A549 (cell line): Measurements from ENCODE around the gene SEC22C. TPM values are rescaled to one million over a fixed set of nuclear protein-coding genes. Genes with fewer than 3 reads are reported as not detected.
A peak's percentile ranks its signal among the peaks of the same experiment; 100 is the strongest.

ENCODE experiments used
- ATAC-seq, 2 experiments: fragments of 200-7000 bp in 1 of 2; fragments of >200 bp in 1 of 2; cut with Nextera tagmentation in 1 of 2; cut with Tn5 transposase in 1 of 2; 3 replicates each; pipeline versions ENCODE4 v1.8.0 to v1.9.1; 2018 to 2020; ENCODE audit warnings: mild to moderate bottlenecking in 1 of 2, moderate library complexity in 1 of 2
- CTCF ChIA-PET: fragments of 300-600 bp; sonication (Branson Sonifier 250); formaldehyde crosslinking; extraction: SDS; loops from one replicate; lab custom pipeline; 2021; ENCODE audit warnings: antibody characterized with exemption, inconsistent platforms; lab: Yijun Ruan, JAX
- POLR2A ChIA-PET: fragments of 350-600 bp; formaldehyde crosslinking; extraction: SDS; loops from one replicate; lab custom pipeline; 2021; ENCODE audit warnings: antibody characterized with exemption, inconsistent platforms; lab: Yijun Ruan, JAX
- DNase-seq, 2 experiments: peaks; one replicate each; pipeline versions ENCODE4 v3.0.0 to v3.0.0-alpha.2; 2011 to 2016; ENCODE audit warnings: low read depth in 1 of 2, low spot score in 1 of 2
- FAIRE-seq: peaks from 2 replicates; lab custom pipeline; 2011; peaks lifted over from hg19 to GRCh38; lab: Jason Lieb, UNC
- H3K27ac ChIP-seq, 2 experiments: fragments of >200 bp; sonication (Bioruptor Twin); formaldehyde crosslinking; 3 replicates each; pipeline ENCODE4 v1.5.1; 2016 to 2017
- H3K4me1 ChIP-seq: fragments of >200 bp; sonication (Bioruptor Twin); formaldehyde crosslinking; 3 replicates; pipeline ENCODE4 v1.6.1; 2016
- H3K4me2 ChIP-seq: fragments of >200 bp; sonication (Bioruptor Twin); formaldehyde crosslinking; 3 replicates; pipeline ENCODE4 v1.6.1; 2016
- H3K4me3 ChIP-seq: fragments of >200 bp; sonication (Bioruptor Twin); formaldehyde crosslinking; 3 replicates; pipeline ENCODE4 v1.5.1; 2016
- H3K9me3 ChIP-seq: fragments of >200 bp; sonication (Bioruptor Twin); formaldehyde crosslinking; 3 replicates; pipeline ENCODE4 v1.6.1; 2016
- BHLHE40 ChIP-seq: IDR thresholded peaks from 2 replicates; pipeline ENCODE4 v1.6.1; 2012; ENCODE audit warnings: low read depth, low read length, inconsistent platforms
- CHD4 ChIP-seq: fragments of 200-600 bp; sonication (generic); IDR thresholded peaks from 2 replicates; pipeline ENCODE4 v1.6.1; 2016; ENCODE audit warnings: antibody characterized with exemption, mild to moderate bottlenecking, borderline replicate concordance
- CTCF ChIP-seq: fragments of >200 bp; sonication (Bioruptor Twin); formaldehyde crosslinking; IDR thresholded peaks from 3 replicates; pipeline ENCODE4 v1.5.1; 2016
- EHMT2 ChIP-seq: fragments of 200-600 bp; sonication (generic); IDR thresholded peaks from 2 replicates; pipeline ENCODE4 v1.6.1; 2016; ENCODE audit warnings: antibody characterized with exemption, low read depth, mild to moderate bottlenecking, moderate library complexity
- EP300 ChIP-seq, 2 experiments: fragments of >200 bp; sonication (Bioruptor Twin); formaldehyde crosslinking; IDR thresholded peaks; 2 replicates in 1 of 2; 3 replicates in 1 of 2; pipeline ENCODE4 v1.6.1; 2016 to 2017
- FOSL2 ChIP-seq, 2 experiments: fragments of 450-650 bp in 1 of 2; fragments of >200 bp in 1 of 2; sonication (Bioruptor Twin) in 1 of 2; formaldehyde crosslinking; IDR thresholded peaks; 2 replicates each; pipeline versions ENCODE4 v1.5.0 to v1.6.1; 2016 to 2020; ENCODE audit warnings: mild to moderate bottlenecking in 1 of 2, moderate library complexity in 1 of 2
- HDAC2 ChIP-seq: fragments of 200-600 bp; sonication (generic); IDR thresholded peaks from 2 replicates; pipeline ENCODE4 v1.6.1; 2016
- JUN ChIP-seq, 2 experiments: fragments of >200 bp; sonication (Bioruptor Twin); formaldehyde crosslinking; IDR thresholded peaks; 2 replicates in 1 of 2; 3 replicates in 1 of 2; pipeline ENCODE4 v1.6.1; 2016 to 2017
- KDM1A ChIP-seq: fragments of 200-600 bp; sonication (generic); IDR thresholded peaks from 2 replicates; pipeline ENCODE4 v1.6.1; 2016; ENCODE audit warnings: low read depth, mild to moderate bottlenecking
- MYC ChIP-seq: IDR thresholded peaks from 2 replicates; pipeline ENCODE4 v1.6.1; 2012; ENCODE audit warnings: mild to moderate bottlenecking, inconsistent platforms, low read length, improper control_type of control experiment, borderline replicate concordance
- PHF8 ChIP-seq: fragments of 200-600 bp; sonication (generic); IDR thresholded peaks from 2 replicates; pipeline ENCODE4 v1.6.1; 2016; ENCODE audit warnings: low read depth, mild to moderate bottlenecking, antibody characterized with exemption, moderate library complexity, borderline replicate concordance
- RAD21 ChIP-seq, 2 experiments: fragments of >200 bp in 1 of 2; sonication (Bioruptor Twin) in 1 of 2; formaldehyde crosslinking in 1 of 2; IDR thresholded peaks in 1 of 2; conservative IDR thresholded peaks in 1 of 2; 2 replicates in 1 of 2; 3 replicates in 1 of 2; pipeline ENCODE4 v1.6.1; 2012 to 2018; ENCODE audit warnings: inconsistent platforms in 1 of 2
- REST ChIP-seq: fragments of 200-600 bp; sonication (generic); IDR thresholded peaks from 2 replicates; pipeline ENCODE4 v1.6.1; 2016; ENCODE audit warnings: antibody characterized with exemption, mild to moderate bottlenecking, moderate library complexity
- SMC3 ChIP-seq: fragments of >200 bp; sonication (Bioruptor Twin); formaldehyde crosslinking; IDR thresholded peaks from 3 replicates; pipeline ENCODE4 v1.6.1; 2018; ENCODE audit warnings: inconsistent platforms
- ZNF302 ChIP-seq: fragments of 250-450 bp; sonication (Bioruptor Pico); IDR thresholded peaks from 2 replicates; pipeline ENCODE4 v1.9.0; 2021; ENCODE audit warnings: inconsistent platforms, mild to moderate bottlenecking, moderate library complexity
- WGBS: methylation state at CpG from one replicate; pipeline ENCODE4 v1.1.6; 2017; ENCODE audit errors: missing lambda C conversion rate; 5-methylcytosine and 5-hydroxymethylcytosine counted together
- polyA plus RNA-seq, 4 experiments: library from polyadenylated mRNA; depleted of rRNA in 3 of 4; stranded (reverse); fragments of >200 nt; fragmentation: RNase III in 1 of 4; extraction: RNeasy Plus Mini Kit Qiagen cat#74134 plus additional on column Dnase treatment in 1 of 4; gene quantifications; 2 replicates in 3 of 4; 3 replicates in 1 of 4; pipeline ENCODE4 v1.2.3, GENCODE V29; 2011 to 2017

Gene SEC22C
- polyA plus RNA-seq, 2 of the 4 experiments (the other 2 are of a cell fraction) = 31.0 to 36.2 TPM

GRCh38 chr3:42575137-42575741 is 6.5 kb downstream of the SEC22C start:
- ChIA-PET POLR2A (interaction anchor here (0.9 kb wide), 1 partner anchor 15 kb away, joined by 3 read pairs; the partner anchor contains the start of gene SS18L2), CTCF (no interaction called here)
- H3K4me3 ChIP-seq = no peak overlapping the region
- TF ChIP-seq HDAC2 (0 out of 2 replicates have a peak, but pooled peaks have one; percentile 33), REST (no peak)
- DNase-seq = no peak
- H3K4me1 ChIP-seq = peaks cover 6% of the 10 kb centered on the region
- H3K9me3 ChIP-seq = peaks cover 10% of the 10 kb centered on the region; the same call in 2 of the 3 replicates
- no peak for FAIRE-seq
- no peak overlapping the region for H3K4me2 ChIP-seq
- no peak for ATAC-seq
- H3K27ac ChIP-seq = no peak overlapping the region

GRCh38 chr3:42572278-42572677 is 9.5 kb downstream of the SEC22C start:
- WGBS = 44% methylated on average over 3 of the region's 3 CpGs
- H3K4me3 ChIP-seq = no peak overlapping the region
- DNase-seq = peak; percentile 45 to 51
- ChIA-PET CTCF (interaction anchor here (0.6 to 1.4 kb wide), 9 partner anchors 8 to 182 kb away, joined by 3 to 5 read pairs (median 3); partner anchors contain the start of gene SS18L2), POLR2A (no interaction called here)
- H3K27ac ChIP-seq = no peak overlapping the region
- TF ChIP-seq SMC3 = peak; percentile 23; the same call in 1 of the 3 replicates
- no peak for TF ChIP-seq CHD4
- TF ChIP-seq EP300 (IDR thresholded peaks at IDR 0.05) = no peak
- TF ChIP-seq BHLHE40 = no peak
- TF ChIP-seq PHF8 = no peak
- TF ChIP-seq CTCF = peak; percentile 41
- no peak for TF ChIP-seq ZNF302 (CRISPR knock-in tag)
- peak in 1 of 2 experiments; percentile 37; a peak in 2 of 5 replicates for TF ChIP-seq RAD21 (conservative IDR thresholded peaks at IDR 0.05 in 1 of 2, IDR thresholded peaks at IDR 0.05 in 1 of 2)
- no peak for TF ChIP-seq EHMT2
- no peak for TF ChIP-seq KDM1A
- TF ChIP-seq JUN (IDR thresholded peaks at IDR 0.05) = no peak
- TF ChIP-seq MYC = no peak
- TF ChIP-seq REST = no peak
- no peak for TF ChIP-seq FOSL2 (IDR thresholded peaks at IDR 0.05)
- TF ChIP-seq FOSL2 (CRISPR knock-in tag; IDR thresholded peaks at IDR 0.05) = no peak
- TF ChIP-seq, all 56 proteins: peak for 3
- Histone ChIP-seq H3K9me3 (peaks cover 10% of the 10 kb centered on the region; the same call in 2 of the 3 replicates), H3K4me1 (no peaks in the 10 kb centered on the region), H3K4me2 (no peak overlapping the region)
- ATAC-seq (peak; percentile 96 to 99), FAIRE-seq (no peak)
